ENCODE results near the gene ATRX.
A peak's percentile ranks its signal among the peaks of the same experiment; 100 is the strongest.
"Not testable (repeated sequence)": the region's sequence is repeated elsewhere in the genome, so short reads cannot be mapped to it uniquely, and the experiment has no call there.

The ATRX gene

DNA sequence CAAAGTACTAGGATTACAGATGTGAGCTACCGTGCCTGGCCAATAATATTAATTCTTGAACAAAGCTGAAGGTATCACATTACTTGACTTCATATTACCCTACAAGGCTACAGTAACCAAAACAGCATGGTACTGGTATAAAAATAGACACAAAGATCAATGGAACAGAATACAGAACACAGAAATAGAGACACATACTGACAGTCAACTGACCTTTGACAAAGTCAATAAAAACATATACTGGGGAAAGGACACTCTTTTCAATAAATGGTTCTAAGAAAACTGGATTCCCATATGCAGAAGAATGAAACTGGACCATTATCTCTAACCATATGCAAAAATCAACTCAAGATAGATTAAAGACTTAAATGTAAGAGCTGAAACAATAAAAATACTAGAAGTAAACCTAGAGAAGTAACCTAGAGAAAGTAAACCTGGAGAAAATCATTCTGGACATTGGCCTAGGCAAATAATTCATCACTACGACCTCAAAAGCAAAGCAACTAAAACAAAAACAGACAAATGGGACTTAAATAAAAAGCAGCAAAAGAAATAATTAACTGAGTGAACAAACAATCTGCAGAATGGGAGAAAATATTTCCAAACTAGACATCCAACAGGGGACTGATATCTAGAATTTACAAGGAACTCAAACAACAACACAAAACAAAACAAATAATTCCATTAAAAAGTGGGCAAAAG lies 182.2 kb downstream of the ATRX start:
- DNase-seq: no peak

DNA sequence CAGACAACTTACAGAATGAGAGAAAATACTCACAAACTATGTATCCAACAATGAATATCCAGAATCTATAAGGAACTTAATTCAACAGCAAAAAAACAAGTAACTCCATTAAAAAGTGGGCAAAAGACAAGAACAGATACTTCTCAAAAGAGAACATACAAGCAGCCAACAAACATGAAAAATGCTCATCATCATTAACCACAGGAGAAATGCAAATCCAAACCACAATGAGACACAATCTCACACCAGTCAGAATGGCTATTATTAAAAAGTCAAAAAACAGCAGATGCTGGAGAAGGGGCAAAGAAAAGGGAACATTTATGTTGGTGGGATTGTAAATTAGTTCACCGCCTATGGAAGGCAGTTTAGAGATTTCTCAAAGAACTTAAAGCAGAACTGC lies 188.5 kb downstream of the ATRX start:
- no peak for DNase-seq

DNA sequence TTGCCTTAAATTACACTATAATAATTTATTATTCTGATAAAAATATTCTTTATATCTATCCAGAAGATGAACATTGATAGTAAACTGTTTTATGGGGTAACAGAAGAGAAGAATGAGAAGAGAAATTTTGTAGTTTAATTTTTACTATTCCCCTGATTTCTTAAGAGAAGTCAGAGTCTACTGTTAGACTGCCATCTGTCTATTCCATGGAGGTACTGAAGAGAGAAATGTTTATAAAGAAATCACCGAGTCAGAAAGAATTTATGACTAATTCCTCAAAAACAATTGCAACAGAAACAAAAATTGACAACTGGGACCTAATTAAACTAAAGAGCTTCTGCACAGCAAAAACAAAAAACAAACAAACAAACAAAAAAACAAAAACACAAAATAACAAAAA lies 188.9 kb downstream of the ATRX start:
- peak; percentile 30 for DNase-seq

DNA sequence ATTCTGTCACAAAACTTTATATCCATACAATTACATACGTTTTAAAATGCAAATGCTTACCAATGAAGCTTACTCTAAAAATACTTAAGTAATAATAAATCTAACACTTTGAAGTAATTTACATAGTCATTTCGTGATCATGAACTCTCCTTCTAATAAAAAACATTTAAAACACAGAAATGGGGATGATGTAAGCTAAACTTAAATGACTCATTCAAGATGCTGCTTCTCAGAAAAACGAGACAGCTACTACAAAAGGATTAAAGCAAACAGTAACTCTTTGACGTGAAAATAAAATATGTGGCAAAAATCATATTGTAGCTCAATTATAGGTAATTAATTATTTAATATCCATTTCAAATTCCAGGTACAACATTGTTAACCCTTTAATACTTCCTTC lies 190.2 kb downstream of the ATRX start:
- no peak for DNase-seq

GRCh38 chrX:77572322-77572721 lies 213.7 kb downstream of the ATRX start:
- no peak for DNase-seq

DNA sequence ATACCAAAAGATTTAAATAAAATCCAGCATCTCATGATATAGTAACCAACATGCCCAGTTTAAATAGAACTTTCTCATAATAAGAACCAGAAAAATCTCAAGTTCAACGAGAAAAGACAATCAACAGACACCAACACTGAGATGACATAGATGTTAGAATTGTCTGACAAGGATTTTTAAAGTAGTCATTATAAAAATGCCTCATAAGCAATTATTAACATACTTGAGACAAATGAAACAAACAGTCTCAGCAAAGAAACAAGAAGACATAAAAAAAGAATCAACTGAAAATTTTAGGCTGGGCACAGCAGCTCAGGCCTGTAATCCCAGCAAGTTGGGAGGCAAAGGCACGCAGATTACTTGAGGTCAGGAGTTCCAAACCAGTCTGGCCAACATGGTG lies 220.7 kb downstream of the ATRX start:
- DNase-seq: no peak

DNA sequence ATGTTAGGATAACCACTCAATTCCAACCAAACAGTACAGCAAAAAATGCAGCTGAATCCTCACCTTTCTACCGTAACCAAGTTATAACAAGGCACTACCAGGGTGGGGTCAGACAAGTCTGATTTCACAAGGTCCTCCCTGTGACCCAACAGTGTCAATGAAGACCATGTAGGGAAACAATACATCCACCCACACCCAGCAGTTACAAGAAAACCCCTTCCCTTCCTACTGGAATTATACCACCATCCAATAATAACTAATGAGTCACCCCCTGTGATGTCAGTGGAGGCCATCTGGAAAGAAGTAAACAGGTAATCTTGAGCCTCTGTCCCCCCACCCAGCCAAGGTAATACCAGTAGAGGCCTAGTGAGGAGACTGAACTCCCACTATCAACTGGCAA lies 221.2 kb downstream of the ATRX start:
- DNase-seq: peak; percentile 0

GRCh38 chrX:77561372-77561771 lies 224.6 kb downstream of the ATRX start:
- DNase-seq: no peak

DNA sequence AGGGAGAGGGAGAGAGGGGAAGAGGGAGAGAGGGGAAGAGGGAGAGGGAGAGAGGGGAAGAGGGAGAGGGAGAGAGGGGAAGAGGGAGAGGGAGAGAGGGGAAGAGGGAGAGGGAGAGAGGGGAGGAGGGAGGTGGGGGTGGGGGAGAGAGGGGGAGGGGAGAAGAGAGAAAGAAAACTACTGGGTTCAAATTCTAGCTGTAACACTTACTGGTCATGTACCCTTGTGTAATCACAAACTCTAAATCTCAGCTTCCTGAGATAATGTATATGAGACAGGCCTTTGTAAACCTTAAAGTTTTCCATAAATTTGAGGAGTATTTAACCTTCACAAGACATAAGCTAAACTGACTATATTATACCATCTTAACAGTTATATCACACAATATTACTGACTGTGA lies 229.7 kb downstream of the ATRX start:
- no peak for DNase-seq

DNA sequence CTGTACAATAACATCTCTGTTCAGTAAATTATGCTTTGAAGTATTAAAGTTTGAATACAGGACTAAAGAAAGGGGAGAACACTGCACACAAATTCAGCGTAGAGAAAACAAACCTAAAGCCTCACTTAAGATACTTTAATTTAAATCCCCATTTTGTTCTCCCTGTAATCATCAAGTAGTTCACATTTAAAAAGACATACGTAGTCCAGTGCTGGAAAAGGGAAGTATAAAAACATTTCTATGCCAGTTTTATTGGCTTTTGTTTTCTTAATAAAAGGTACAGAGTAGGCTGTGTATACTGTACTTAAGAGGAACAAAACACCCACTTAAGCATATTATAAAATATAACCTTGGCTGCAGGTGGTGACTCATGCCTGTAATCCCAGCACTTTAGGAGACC lies 237.3 kb downstream of the ATRX start:
- no peak for DNase-seq

DNA sequence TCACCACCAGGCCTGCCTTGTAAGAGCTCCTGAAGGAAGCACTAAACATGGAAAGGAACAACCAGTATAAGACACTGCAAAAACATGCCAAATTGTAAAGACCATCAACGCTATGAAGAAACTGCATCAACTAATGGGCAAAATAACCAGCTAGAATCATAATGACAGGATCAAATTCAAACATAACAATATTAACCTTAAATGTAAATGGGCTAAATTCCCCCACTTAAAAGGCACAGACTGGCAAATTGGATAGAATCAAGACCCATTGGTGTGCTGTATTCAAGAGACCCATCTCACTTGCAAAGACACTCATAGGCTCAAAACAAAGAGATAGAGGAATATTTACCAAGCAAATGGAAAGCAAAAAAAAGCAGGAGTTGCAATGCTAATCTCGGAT lies 246.2 kb downstream of the ATRX start:
- DNase-seq: not testable (repeated sequence)

GRCh38 chrX:77531261-77531660 lies 254.8 kb downstream of the ATRX start:
- DNase-seq: not testable (repeated sequence)

GRCh38 chrX:77528034-77528433 lies 258.0 kb downstream of the ATRX start:
- DNase-seq: no peak

- no peak for DNase-seq
These were observed 258.6 kb downstream of the ATRX start for GRCh38 chrX:77527233-77528001.

DNA sequence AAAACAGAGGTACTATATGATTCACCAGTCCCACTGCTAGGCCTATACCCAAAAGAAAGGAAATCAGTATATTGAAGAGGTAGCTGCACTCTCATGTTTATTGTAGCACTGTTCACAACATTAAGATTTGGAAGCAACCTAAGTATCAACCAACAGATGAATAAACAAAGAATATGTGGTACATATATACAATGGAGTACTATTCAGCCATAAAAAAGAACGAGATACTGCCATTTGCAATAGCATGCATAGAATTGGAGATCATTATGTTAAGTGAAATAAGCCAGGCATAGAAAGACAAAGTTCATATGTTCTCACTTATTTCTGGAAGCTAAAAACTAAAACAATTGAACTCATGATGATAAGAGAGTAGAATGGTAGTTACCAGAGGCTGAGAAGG lies 266.3 kb downstream of the ATRX start:
- DNase-seq: no peak

- DNase-seq: no peak
These were observed 271.8 kb downstream of the ATRX start for GRCh38 chrX:77514177-77514576.

- no peak for DNase-seq
These were observed 276.0 kb downstream of the ATRX start for GRCh38 chrX:77510007-77510406.

- DNase-seq: peak; percentile 17
These were observed 280.8 kb downstream of the ATRX start for GRCh38 chrX:77505227-77505626.

DNA sequence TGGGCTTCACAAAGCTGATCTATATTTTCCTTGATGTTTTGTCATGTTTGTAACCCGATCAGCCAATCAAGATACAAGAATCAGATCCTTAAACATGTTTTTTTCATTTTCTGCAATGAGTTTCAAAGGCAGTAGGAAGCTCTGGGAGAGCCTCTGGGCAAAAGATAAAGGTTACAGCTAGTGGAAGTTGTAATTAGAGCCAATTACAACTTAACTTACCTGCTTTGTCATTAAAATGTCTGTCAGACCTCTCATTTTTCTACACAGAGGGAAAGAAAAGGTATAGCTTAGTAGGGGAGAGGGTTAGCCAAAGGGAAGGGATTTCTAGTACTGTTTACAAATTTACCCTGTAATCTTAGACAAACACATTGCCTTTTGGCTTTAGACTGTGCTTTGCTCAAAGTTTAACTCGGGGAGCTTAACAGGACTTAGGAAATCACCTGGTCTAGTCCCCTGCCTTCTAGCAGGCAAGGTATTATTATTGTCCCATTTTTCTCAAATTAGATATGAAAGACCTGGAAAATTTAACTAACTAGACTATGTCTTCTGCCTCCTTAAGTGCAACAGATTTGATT lies 283.0 kb downstream of the ATRX start:
- DNase-seq: no peak

DNA sequence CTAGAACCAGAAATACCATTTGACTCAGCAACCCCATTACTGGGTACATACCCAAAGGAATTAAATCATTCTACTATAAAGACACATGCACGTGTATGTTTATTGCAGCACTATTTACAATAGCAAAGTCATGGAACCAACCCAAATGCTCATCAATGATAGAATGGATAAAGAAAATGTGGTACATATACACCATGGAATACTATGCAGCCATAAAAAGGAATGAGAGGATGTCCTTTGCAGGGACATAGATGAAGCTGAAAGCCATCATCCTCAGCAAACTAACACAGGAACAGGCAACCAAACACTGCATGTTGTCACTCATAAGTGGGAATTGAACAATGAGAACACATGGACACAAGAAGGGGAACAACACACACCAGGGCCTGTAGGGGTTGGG lies 285.9 kb downstream of the ATRX start:
- not testable (repeated sequence) for DNase-seq

DNA sequence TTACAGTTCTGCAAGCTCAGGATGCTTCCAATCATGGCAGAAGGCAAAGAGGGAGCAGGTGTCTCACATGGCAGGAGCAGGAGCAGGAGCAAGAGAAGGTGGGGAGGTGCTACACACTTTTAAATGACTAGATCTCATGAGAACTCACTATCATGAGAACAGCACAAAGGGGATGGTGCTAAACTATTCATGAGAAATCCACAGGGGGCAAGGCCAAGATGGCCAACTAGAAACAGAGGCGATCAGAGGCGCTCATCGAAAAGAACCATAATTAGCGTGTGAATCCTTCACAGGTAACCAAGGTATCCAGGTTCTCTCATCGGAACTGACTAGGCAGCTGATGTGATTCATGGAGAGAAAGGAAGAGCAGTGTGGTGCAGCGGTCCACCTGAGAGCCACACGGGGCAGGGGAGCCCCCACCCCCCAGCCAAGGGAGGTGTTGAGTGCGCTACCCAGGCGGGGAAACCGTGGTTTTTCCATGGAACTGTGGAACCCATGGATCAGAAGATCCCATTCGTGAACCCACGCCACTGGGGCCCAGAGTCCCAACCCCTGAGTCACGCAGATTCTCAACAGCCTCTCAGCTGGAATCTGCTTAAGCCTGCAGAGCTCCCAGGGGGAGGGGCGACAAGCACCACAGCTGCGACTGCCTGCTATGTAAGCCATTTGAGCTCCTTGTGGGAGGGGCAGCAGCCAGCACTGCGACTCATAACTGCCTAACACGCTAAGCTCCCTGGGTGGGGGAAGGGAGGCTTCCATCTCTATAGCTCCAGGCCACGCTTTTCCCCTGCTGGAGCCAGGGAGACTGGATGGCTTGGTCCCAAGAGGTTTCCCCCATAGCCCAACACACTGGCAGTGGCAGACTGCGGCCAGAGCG lies 292.1 kb downstream of the ATRX start:
- peak; percentile 83 for DNase-seq

GRCh38 chrX:77484045-77484444 lies 302.0 kb downstream of the ATRX start:
- DNase-seq: no peak

GRCh38 chrX:77455437-77455836 lies 330.6 kb downstream of the ATRX start:
- DNase-seq: no peak
